Caco-2 (cell line): ENCODE results near the gene ZFAND4. TPM values are rescaled to one million over a fixed set of nuclear protein-coding genes. Genes with fewer than 3 reads are reported as not detected.
"Not testable (repeated sequence)": the region's sequence is repeated elsewhere in the genome, so short reads cannot be mapped to it uniquely, and the experiment has no call there.

Experiments used
- BruUV-seq: library from RNA; stranded (reverse); fragments of 400-500 nt; replicated peaks from 2 replicates; lab custom pipeline; 2021; lab: Mats Ljungman, UMichigan
- CTCF ChIA-PET: fragments of 300-600 bp; sonication (Branson Sonifier 250); formaldehyde crosslinking; loops from one replicate; lab custom pipeline; 2022; ENCODE audit warnings: antibody characterized with exemption; lab: Charles Lee
- POLR2A ChIA-PET: fragments of 300-600 bp; sonication (Branson Sonifier 250); formaldehyde crosslinking; loops from one replicate; lab custom pipeline; 2022; ENCODE audit warnings: antibody characterized with exemption; lab: Charles Lee
- DNase-seq, 2 experiments: peaks; one replicate each; pipeline versions ENCODE4 v3.0.0 to v3.0.0-alpha.2; 2020 to 2022
- H3K27me3 ChIP-seq: replicated peaks from 2 replicates; pipeline ENCODE4 v1.6.0; 2011; ENCODE audit warnings: low read length; ENCODE audit not compliant: control insufficient read depth, insufficient read depth
- H3K36me3 ChIP-seq: 2 replicates; pipeline ENCODE4 v1.5.1; 2011; ENCODE audit warnings: low read length; ENCODE audit not compliant: control insufficient read depth, insufficient read depth
- H3K4me1 ChIP-seq: fragments of 250-450 bp; sonication (Bioruptor Pico); 2 replicates; pipeline ENCODE4 v1.5.1; 2020; ENCODE audit warnings: mild to moderate bottlenecking
- H3K4me3 ChIP-seq: 2 replicates; pipeline ENCODE4 v1.5.1; 2011; ENCODE audit warnings: low read depth, mild to moderate bottlenecking, control low read depth, low read length
- H3K9me3 ChIP-seq: fragments of 250-450 bp; sonication (Bioruptor Pico); 2 replicates; pipeline ENCODE4 v1.5.1; 2020; ENCODE audit warnings: mild to moderate bottlenecking, moderate library complexity
- H3K27ac Mint-ChIP-seq: one replicate; pipeline ENCODE4 v1.8.0; 2022; ENCODE audit warnings: mixed read lengths; ENCODE audit not compliant: unreplicated experiment
- H3K27me3 Mint-ChIP-seq: one replicate; pipeline ENCODE4 v1.8.0; 2022; ENCODE audit warnings: mixed read lengths; ENCODE audit not compliant: insufficient read depth, unreplicated experiment
- H3K36me3 Mint-ChIP-seq: one replicate; pipeline ENCODE4 v1.8.0; 2022; ENCODE audit warnings: mild to moderate bottlenecking, mixed read lengths; ENCODE audit not compliant: insufficient read depth, unreplicated experiment
- H3K4me1 Mint-ChIP-seq: one replicate; pipeline ENCODE4 v1.8.0; 2022; ENCODE audit warnings: low read depth, mixed read lengths; ENCODE audit not compliant: unreplicated experiment
- H3K4me3 Mint-ChIP-seq: one replicate; pipeline ENCODE4 v1.8.0; 2022; ENCODE audit warnings: mild to moderate bottlenecking, moderate library complexity, mixed read lengths; ENCODE audit not compliant: unreplicated experiment
- H3K9me3 Mint-ChIP-seq: one replicate; pipeline ENCODE4 v1.8.0; 2022; ENCODE audit warnings: mixed read lengths; ENCODE audit not compliant: unreplicated experiment
- CTCF ChIP-seq, 2 experiments: fragments of 200-600 bp in 1 of 2; IDR thresholded peaks; 1 replicate in 1 of 2; 2 replicates in 1 of 2; pipeline versions ENCODE4 v1.5.1 to v1.8.0; 2011 to 2022; ENCODE audit warnings: antibody characterized with exemption in 1 of 2, control low read depth in 1 of 2, inconsistent platforms in 1 of 2, low read depth in 1 of 2, low read length in 1 of 2, mild to moderate bottlenecking in 1 of 2, moderate library complexity in 1 of 2; ENCODE audit not compliant: insufficient read depth in 1 of 2, severe bottlenecking in 1 of 2, unreplicated experiment in 1 of 2
- intact Hi-C: fragments of 100-400 bp; cut with micrococcal nuclease; formaldehyde crosslinking; loops from one replicate; pipeline ENCODE4 v1.10.0; 2022; ENCODE audit not compliant: unreplicated experiment
- total RNA-seq: library from RNA; stranded (reverse); gene quantifications from 2 replicates; pipeline ENCODE4 v1.2.3, GENCODE V29; 2022

Gene ZFAND4
- total RNA-seq, 1 experiment from 2014 or later: 9.3 TPM

- Histone ChIP-seq H3K4me3 (no peak overlapping the region), H3K36me3 (no peaks in the 10 kb centered on the region), H3K4me1 (0 out of 2 replicates have a peak, but pooled peaks cover 4% of the 10 kb centered on the region), H3K9me3 (no peaks in the 10 kb centered on the region), H3K27me3 (no peaks in the 10 kb centered on the region)
- H3K36me3 Mint-ChIP-seq: no peaks in the 10 kb centered on the region
- DNase-seq: no peak
- BruUV-seq: no TSS peak
- no peak for TF ChIP-seq CTCF (IDR thresholded peaks at IDR 0.05; ENCODE audit: insufficient read depth in 1 of 2, low read depth in 1 of 2, low read length in 1 of 2, severe bottlenecking in 1 of 2, unreplicated experiment in 1 of 2)
- H3K9me3 Mint-ChIP-seq: no peaks in the 10 kb centered on the region
- POLR2A ChIA-PET: no interaction called here
- no peak overlapping the region for H3K27ac Mint-ChIP-seq
- peaks cover 13% of the 10 kb centered on the region for H3K27me3 Mint-ChIP-seq
- intact Hi-C loops: no loop called here
- no peaks in the 10 kb centered on the region for H3K4me1 Mint-ChIP-seq
- CTCF ChIA-PET: no interaction called here
- H3K4me3 Mint-ChIP-seq: no peak overlapping the region
These were observed 96.5 kb downstream of the ZFAND4 start for GRCh38 chr10:45575966-45576597.

GRCh38 chr10:45575032-45575761 is 97.4 kb downstream of the ZFAND4 start:
- H3K27ac Mint-ChIP-seq, BruUV-seq: not testable (repeated sequence)

GRCh38 chr10:45569471-45569870 is 103.1 kb downstream of the ZFAND4 start:
- no peaks in the 10 kb centered on the region for H3K9me3 Mint-ChIP-seq
- no peak for TF ChIP-seq CTCF (IDR thresholded peaks at IDR 0.05; ENCODE audit: insufficient read depth in 1 of 2, low read depth in 1 of 2, low read length in 1 of 2, severe bottlenecking in 1 of 2, unreplicated experiment in 1 of 2)
- H3K4me1 ChIP-seq: no peaks in the 10 kb centered on the region
- no peaks in the 10 kb centered on the region for H3K4me1 Mint-ChIP-seq
- no peaks in the 10 kb centered on the region for H3K36me3 Mint-ChIP-seq
- no peaks in the 10 kb centered on the region for H3K36me3 ChIP-seq
- H3K27me3 Mint-ChIP-seq: peaks cover 13% of the 10 kb centered on the region
- no peak overlapping the region for H3K27ac Mint-ChIP-seq
- BruUV-seq: no TSS peak
- no peak overlapping the region for H3K4me3 Mint-ChIP-seq
- intact Hi-C loops: no loop called here
- ChIA-PET POLR2A (no interaction called here), CTCF (no interaction called here)
- no peaks in the 10 kb centered on the region for H3K9me3 ChIP-seq
- no peaks in the 10 kb centered on the region for H3K27me3 ChIP-seq
- DNase-seq: no peak
- H3K4me3 ChIP-seq: no peak overlapping the region

More at GRCh38 chr10:45575032-45575761, 97.4 kb downstream of the ZFAND4 start:
- H3K9me3 Mint-ChIP-seq, H3K36me3 Mint-ChIP-seq, H3K4me3 ChIP-seq, H3K4me1 Mint-ChIP-seq, intact Hi-C loops, H3K9me3 ChIP-seq, DNase-seq, H3K36me3 ChIP-seq, POLR2A ChIA-PET, H3K4me3 Mint-ChIP-seq, H3K4me1 ChIP-seq, H3K27me3 ChIP-seq: not testable (repeated sequence)
- CTCF ChIA-PET: interaction anchor here (0.6 kb wide), 1 partner anchor 10 kb away, joined by 3 read pairs; no protein-coding TSS in a partner anchor
- peaks cover 13% of the 10 kb centered on the region for H3K27me3 Mint-ChIP-seq
